ENCODE measurements around the gene CATSPERE. TPM values are rescaled to one million over a fixed set of nuclear protein-coding genes. Genes with fewer than 3 reads are reported as not detected.

The CATSPERE gene
- total RNA-seq, 1 donor from 2014 or later, result 1.8 TPM

DNA sequence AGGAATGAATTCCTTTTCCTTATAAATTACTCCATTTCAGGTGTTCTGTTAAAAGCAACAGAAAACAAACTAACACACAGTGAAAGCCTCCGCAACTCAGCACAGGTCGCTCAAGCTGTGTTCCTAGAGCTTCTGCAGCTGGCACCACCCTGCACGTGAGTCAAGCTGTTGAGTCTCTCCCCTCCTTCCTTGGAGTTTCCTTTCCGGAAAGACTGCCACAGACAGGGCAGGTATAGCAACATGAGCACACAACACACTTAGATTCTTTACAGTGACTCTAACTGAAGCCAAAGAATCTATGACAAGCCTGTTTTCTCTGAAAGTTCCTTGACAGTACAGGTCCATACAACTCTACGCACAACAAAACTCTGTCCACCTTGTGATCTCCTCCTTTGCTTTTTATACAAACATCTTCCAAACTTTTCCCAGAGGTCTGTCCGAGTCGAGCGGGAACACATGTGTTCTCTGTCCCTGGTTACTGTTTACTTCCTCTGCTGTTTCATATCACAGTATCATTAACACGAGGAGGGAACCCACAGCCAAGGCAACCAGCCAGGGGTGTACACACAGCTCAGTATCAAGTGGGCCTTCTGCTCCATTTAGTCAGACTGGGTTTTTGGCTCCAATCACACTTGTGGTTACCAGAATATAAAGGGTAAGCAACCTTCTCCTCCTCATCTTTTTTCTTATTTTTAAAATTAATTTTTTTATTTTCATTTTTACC lies 153.2 kb downstream of the CATSPERE start:
- Mint-ChIP-seq H3K4me1 (ENCODE audit: low read depth) (peaks cover 7% of the 10 kb centered on the region), H3K36me3 (ENCODE audit: insufficient read depth) (no peaks in the 10 kb centered on the region), H3K4me3 (ENCODE audit: low read depth) (no peak overlapping the region), H3K27ac (no peak overlapping the region), H3K27me3 (no peaks in the 10 kb centered on the region), H3K9me3 (ENCODE audit: low read depth) (no peaks in the 10 kb centered on the region)
- TF ChIP-seq, protein P1, sequence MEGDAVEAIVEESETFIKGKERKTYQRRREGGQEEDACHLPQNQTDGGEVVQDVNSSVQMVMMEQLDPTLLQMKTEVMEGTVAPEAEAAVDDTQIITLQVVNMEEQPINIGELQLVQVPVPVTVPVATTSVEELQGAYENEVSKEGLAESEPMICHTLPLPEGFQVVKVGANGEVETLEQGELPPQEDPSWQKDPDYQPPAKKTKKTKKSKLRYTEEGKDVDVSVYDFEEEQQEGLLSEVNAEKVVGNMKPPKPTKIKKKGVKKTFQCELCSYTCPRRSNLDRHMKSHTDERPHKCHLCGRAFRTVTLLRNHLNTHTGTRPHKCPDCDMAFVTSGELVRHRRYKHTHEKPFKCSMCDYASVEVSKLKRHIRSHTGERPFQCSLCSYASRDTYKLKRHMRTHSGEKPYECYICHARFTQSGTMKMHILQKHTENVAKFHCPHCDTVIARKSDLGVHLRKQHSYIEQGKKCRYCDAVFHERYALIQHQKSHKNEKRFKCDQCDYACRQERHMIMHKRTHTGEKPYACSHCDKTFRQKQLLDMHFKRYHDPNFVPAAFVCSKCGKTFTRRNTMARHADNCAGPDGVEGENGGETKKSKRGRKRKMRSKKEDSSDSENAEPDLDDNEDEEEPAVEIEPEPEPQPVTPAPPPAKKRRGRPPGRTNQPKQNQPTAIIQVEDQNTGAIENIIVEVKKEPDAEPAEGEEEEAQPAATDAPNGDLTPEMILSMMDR (IDR thresholded peaks at IDR 0.05; ENCODE audit: unreplicated experiment), result no peak
- no peak for DNase-seq (ENCODE audit: low spot score, unreplicated experiment)

DNA sequence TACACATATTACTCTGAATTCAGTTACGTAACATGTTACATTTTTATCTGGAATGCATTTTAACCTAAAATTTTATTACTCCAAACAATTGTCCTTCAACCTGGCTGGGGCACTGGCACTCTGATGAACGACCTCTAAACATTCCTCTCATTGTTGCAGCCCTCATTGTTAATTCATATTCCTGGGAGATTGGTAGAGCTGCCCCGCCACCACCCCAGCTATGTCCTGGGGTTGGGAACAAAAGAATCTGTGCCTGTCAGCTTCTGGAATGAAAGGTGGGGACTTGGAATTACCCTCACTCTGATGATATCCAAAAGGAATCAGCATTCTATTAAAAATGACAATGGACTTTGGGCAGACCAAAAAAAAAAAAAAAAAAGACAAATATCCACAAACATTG lies 153.8 kb downstream of the CATSPERE start:
- peak overlapping the region; percentile 34 for H3K27ac Mint-ChIP-seq
- DNase-seq (ENCODE audit: low spot score, unreplicated experiment), result no peak
- TF ChIP-seq, protein P1 (IDR thresholded peaks at IDR 0.05; ENCODE audit: unreplicated experiment), result no peak
- H3K27me3 Mint-ChIP-seq, result no peaks in the 10 kb centered on the region
- no peaks in the 10 kb centered on the region for H3K36me3 Mint-ChIP-seq (ENCODE audit: insufficient read depth)
- peaks cover 7% of the 10 kb centered on the region for H3K4me1 Mint-ChIP-seq (ENCODE audit: low read depth)
- no peak overlapping the region for H3K4me3 Mint-ChIP-seq (ENCODE audit: low read depth)
- H3K9me3 Mint-ChIP-seq (ENCODE audit: low read depth), result no peaks in the 10 kb centered on the region

DNA sequence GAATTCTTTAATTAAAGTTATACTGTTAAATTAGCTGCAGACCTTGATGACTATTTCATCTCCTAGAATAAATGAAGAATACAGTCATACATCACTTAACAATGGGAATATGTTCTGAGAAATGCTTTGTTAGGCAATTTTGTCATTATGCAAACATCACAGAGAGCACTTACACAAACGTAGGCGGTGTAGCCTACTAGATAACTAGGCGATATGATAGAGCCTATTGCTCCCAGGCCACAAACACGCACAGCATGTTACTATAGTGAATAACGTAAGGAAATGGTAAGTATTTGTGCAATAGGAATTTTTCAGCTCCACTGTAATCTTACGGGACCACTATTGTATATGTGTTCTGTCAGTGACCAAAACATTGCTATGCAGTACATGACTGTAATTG lies 154.2 kb downstream of the CATSPERE start:
- DNase-seq (ENCODE audit: low spot score, unreplicated experiment), result no peak
- Mint-ChIP-seq H3K4me1 (ENCODE audit: low read depth) (peaks cover 7% of the 10 kb centered on the region), H3K9me3 (ENCODE audit: low read depth) (no peaks in the 10 kb centered on the region), H3K27ac (no peak overlapping the region), H3K4me3 (ENCODE audit: low read depth) (no peak overlapping the region), H3K27me3 (no peaks in the 10 kb centered on the region), H3K36me3 (ENCODE audit: insufficient read depth) (no peaks in the 10 kb centered on the region)
- TF ChIP-seq, protein P1 (IDR thresholded peaks at IDR 0.05; ENCODE audit: unreplicated experiment), result no peak

DNA sequence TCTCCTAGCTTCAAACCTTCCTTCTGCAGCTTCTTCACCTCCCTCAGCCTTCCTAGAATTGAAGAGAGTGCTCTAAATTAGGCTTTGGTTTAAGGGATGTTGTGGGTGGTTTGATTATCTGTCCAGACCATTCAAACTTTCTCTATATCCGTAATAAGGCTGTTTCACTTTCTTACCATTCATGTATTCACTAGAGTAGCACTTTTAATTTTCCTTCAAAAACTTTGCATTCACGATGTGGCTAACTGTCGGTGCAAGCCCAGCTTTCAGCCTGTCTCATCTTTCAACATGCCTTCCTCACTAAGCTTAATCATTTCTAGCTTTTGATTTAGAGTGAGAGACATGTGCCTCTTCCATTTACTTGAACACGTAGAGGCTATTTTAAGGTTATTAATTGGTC lies 165.6 kb downstream of the CATSPERE start:
- TF ChIP-seq, protein P1 (IDR thresholded peaks at IDR 0.05; ENCODE audit: unreplicated experiment), result no peak

DNA sequence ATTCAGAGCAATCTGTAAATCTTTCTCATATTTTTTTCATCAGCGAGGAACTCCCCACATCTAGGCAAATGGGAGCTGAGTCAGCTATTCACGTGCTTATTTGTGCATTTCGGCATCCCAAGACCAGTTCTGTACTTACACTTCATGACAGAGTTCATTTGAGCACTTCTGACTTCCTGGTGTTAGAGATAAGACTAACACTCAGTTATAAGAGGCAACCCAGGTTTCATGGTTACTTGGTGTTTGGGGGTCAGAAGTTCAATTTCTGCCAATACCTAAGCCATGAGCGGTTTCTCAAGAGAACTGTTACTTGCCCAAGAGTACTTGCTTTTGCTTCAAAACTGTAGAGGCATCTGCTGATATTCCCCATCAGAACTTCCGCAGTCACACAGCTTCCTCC lies 167.7 kb downstream of the CATSPERE start:
- Mint-ChIP-seq H3K27ac (no peak overlapping the region), H3K27me3 (no peaks in the 10 kb centered on the region), H3K9me3 (ENCODE audit: low read depth) (peaks cover 5% of the 10 kb centered on the region), H3K4me1 (ENCODE audit: low read depth) (peaks cover 2% of the 10 kb centered on the region), H3K36me3 (ENCODE audit: insufficient read depth) (no peaks in the 10 kb centered on the region), H3K4me3 (ENCODE audit: low read depth) (no peak overlapping the region)
- TF ChIP-seq, protein P1 (IDR thresholded peaks at IDR 0.05; ENCODE audit: unreplicated experiment), result no peak
- DNase-seq (ENCODE audit: low spot score, unreplicated experiment), result no peak

More for the DNA sequence above, 165.6 kb downstream of the CATSPERE start:
- Mint-ChIP-seq H3K27me3 (no peaks in the 10 kb centered on the region), H3K4me3 (ENCODE audit: low read depth) (no peak overlapping the region), H3K4me1 (ENCODE audit: low read depth) (peaks cover 2% of the 10 kb centered on the region), H3K27ac (no peak overlapping the region), H3K36me3 (ENCODE audit: insufficient read depth) (no peaks in the 10 kb centered on the region), H3K9me3 (ENCODE audit: low read depth) (peaks cover 4% of the 10 kb centered on the region)
- no peak for DNase-seq (ENCODE audit: low spot score, unreplicated experiment)

Data from progenitor cell of endocrine pancreas (in vitro differentiated cells).